Activated naive CD8-positive, alpha-beta T cell treated with anti-CD3 and anti-CD28 coated beads, Interleukin-2, amount 10 ng/mL, durations not matched to agents 7 days and 5 days (primary cell): ENCODE measurements around the gene ATIC. TPM values are rescaled to one million over a fixed set of nuclear protein-coding genes. Genes with fewer than 3 reads are reported as not detected.
"Not testable (repeated sequence)": the region's sequence is repeated elsewhere in the genome, so short reads cannot be mapped to it uniquely, and the experiment has no call there.

Source experiments
- ATAC-seq: fragments of 150-1000 bp; cut with Tn5 transposase; one replicate; pipeline ENCODE4 v1.10.0; 2021; ENCODE audit warnings: low read depth, moderate library complexity
- POLR2A ChIA-PET: fragments of 350-600 bp; sonication (Branson Sonifier 250); formaldehyde crosslinking; loops from one replicate; lab custom pipeline; 2021; ENCODE audit warnings: antibody characterized with exemption; lab: Charles Lee
- DNase-seq: peaks from one replicate; pipeline ENCODE4 v3.0.0; 2021
- H3K27ac Mint-ChIP-seq: one replicate; pipeline ENCODE4 v1.8.0; 2022; ENCODE audit warnings: mild to moderate bottlenecking, mixed read lengths
- H3K27me3 Mint-ChIP-seq: one replicate; pipeline ENCODE4 v1.8.0; 2022; ENCODE audit warnings: mild to moderate bottlenecking, moderate library complexity, mixed read lengths
- H3K36me3 Mint-ChIP-seq: one replicate; pipeline ENCODE4 v1.8.0; 2021; ENCODE audit warnings: mild to moderate bottlenecking, mixed read lengths
- H3K4me1 Mint-ChIP-seq: one replicate; pipeline ENCODE4 v1.8.0; 2021; ENCODE audit warnings: mixed read lengths
- H3K4me3 Mint-ChIP-seq: one replicate; pipeline ENCODE4 v1.8.0; 2022; ENCODE audit warnings: mild to moderate bottlenecking, moderate library complexity, mixed read lengths
- H3K9me3 Mint-ChIP-seq: one replicate; pipeline ENCODE4 v1.8.0; 2021; ENCODE audit warnings: mixed read lengths
- total RNA-seq, 2 experiments: library from RNA; stranded (reverse); gene quantifications; one replicate each; pipeline ENCODE4 v1.2.3, GENCODE V29; 2021

Gene ATIC
- total RNA-seq, 2 experiments from 2014 or later = 117 to 120 TPM

DNA sequence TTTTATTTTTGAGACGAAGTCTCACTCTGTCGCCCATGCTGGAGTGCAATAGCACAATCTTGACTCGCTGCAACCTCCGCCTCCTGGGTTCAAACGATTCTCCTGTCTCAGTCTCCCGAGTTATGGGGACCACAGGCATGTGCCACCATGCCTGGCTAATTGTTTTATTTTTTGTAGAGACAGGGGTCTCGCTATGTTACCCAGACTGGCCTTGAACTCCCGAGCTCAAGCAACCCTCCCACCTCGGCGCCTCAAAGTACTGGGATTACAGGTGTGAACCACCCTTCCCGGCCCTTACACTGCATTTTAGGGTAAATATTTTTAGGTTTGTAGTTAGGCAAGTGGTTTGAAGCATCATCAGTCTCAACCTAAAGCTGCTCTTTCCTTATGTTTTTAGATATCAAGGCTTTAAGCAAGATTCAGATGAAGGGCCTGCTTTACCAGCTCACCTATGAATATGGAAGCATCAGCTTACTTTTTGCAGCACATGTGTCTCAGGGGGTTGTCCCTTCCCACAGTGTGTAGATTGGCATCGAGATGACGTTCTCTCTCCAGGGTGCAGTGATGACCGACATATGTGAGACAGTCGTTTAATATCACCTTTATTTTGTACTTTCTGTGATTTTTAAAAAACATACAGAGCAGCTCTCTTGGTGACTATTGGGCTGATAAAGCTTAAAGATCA lies 47.2 kb downstream of the ATIC start:
- H3K27ac Mint-ChIP-seq = no peak overlapping the region
- no peak for ATAC-seq
- H3K27me3 Mint-ChIP-seq = no peaks in the 10 kb centered on the region
- no peaks in the 10 kb centered on the region for H3K4me1 Mint-ChIP-seq
- no peak overlapping the region for H3K4me3 Mint-ChIP-seq
- POLR2A ChIA-PET = no interaction called here
- no peak for DNase-seq
- H3K9me3 Mint-ChIP-seq = no peaks in the 10 kb centered on the region
- peaks cover 31% of the 10 kb centered on the region for H3K36me3 Mint-ChIP-seq

DNA sequence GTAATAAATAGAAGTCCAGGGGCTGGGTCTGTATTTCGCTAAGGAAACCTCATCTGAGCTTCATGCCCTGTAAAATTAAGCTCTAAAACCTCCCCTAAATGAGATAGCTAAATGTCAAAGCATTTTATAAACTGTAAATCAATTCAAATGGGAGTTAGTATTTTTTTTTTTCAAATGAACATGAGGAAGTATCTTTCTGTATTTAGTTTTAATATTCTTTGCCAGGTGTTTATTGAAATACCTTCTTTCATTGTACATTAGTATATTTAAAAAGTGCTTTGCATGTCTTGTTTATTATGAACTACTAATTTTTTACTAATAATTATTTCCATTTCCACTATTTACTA lies 47.7 kb downstream of the ATIC start:
- Mint-ChIP-seq H3K9me3 (no peaks in the 10 kb centered on the region), H3K4me3 (no peak overlapping the region), H3K36me3 (peaks cover 32% of the 10 kb centered on the region), H3K27ac (no peak overlapping the region), H3K4me1 (no peaks in the 10 kb centered on the region), H3K27me3 (no peaks in the 10 kb centered on the region)
- ATAC-seq (no peak), DNase-seq (no peak)
- POLR2A ChIA-PET = no interaction called here

DNA sequence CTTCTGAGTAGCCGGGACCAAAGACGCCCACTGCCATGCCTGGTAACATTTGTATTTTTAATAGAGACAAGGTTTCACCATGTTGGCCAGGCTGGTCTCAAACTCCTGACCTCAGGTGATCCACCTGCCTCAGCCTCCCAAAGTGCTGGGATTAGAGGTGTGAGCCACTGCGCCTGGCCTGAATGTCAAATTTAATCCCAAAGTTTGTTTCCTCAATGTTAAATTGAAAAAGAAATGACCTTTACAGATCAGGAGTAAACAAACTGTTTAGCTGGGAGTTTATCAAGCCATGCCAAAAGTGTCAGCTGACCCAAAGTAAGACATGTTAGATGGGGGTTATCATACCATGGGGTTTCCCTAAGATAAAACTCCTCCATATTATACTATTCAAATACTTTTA lies 48.2 kb downstream of the ATIC start:
- DNase-seq, H3K9me3 Mint-ChIP-seq, H3K4me3 Mint-ChIP-seq, ATAC-seq, H3K27ac Mint-ChIP-seq, H3K4me1 Mint-ChIP-seq, H3K27me3 Mint-ChIP-seq, POLR2A ChIA-PET: not testable (repeated sequence)
- H3K36me3 Mint-ChIP-seq = peaks cover 32% of the 10 kb centered on the region

DNA sequence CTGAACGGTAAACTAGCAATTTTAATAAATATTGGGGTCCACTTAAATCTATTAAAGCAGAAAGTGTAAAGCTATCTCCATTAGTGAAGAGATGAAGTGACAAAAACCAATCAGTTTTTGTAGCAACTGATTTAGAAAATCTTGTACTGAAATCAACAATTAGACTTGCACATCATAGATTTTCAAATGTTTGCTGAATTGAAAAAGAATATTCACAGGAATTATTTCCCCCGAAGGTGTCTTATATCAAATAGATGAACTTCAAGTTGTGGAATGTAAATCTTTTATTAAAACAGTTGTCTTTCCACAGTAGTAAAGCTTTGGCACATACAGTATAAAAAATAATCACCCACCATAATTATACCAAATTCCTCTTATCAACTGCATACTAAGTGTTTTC lies 48.7 kb downstream of the ATIC start:
- Mint-ChIP-seq H3K4me1 (no peaks in the 10 kb centered on the region), H3K27me3 (no peaks in the 10 kb centered on the region), H3K36me3 (peaks cover 32% of the 10 kb centered on the region), H3K4me3 (no peak overlapping the region), H3K27ac (no peak overlapping the region), H3K9me3 (no peaks in the 10 kb centered on the region)
- ATAC-seq = no peak
- no peak for DNase-seq
- POLR2A ChIA-PET = no interaction called here

DNA sequence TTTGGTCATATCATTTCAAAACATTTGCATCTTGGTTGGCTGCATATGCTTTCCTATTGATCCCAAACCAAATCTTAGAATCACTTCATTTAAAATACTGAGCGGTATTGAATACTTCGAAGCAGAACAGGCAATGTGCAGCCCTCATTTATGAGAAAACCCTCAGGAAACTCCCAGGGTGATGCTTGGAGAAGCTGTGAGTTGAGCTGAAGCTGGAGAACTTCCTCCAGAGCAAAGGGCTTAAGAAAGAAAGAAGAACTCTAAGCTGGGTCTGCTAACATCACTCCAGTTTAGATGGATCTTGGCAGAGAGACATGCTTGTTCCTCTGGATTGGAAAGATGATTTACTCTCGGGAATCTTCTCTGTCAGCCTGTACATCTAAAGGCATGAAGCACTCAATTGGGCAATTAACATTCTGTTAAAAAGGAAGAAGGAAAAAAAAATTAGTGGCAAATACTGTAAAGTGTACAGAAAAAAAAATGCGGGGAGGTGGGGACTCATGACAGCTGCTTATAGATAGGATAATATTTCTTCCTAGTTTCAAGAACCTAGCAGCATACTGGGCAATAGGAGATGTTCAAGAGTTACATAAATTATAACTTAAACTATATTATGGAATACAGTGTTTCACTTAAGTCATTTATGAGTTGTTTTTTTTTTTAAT lies 49.5 kb downstream of the ATIC start:
- no peak overlapping the region for H3K27ac Mint-ChIP-seq
- no peaks in the 10 kb centered on the region for H3K27me3 Mint-ChIP-seq
- ATAC-seq = no peak
- peaks cover 30% of the 10 kb centered on the region for H3K36me3 Mint-ChIP-seq
- POLR2A ChIA-PET = no interaction called here
- H3K4me3 Mint-ChIP-seq = no peak overlapping the region
- H3K4me1 Mint-ChIP-seq = no peaks in the 10 kb centered on the region
- H3K9me3 Mint-ChIP-seq = no peaks in the 10 kb centered on the region
- no peak for DNase-seq

DNA sequence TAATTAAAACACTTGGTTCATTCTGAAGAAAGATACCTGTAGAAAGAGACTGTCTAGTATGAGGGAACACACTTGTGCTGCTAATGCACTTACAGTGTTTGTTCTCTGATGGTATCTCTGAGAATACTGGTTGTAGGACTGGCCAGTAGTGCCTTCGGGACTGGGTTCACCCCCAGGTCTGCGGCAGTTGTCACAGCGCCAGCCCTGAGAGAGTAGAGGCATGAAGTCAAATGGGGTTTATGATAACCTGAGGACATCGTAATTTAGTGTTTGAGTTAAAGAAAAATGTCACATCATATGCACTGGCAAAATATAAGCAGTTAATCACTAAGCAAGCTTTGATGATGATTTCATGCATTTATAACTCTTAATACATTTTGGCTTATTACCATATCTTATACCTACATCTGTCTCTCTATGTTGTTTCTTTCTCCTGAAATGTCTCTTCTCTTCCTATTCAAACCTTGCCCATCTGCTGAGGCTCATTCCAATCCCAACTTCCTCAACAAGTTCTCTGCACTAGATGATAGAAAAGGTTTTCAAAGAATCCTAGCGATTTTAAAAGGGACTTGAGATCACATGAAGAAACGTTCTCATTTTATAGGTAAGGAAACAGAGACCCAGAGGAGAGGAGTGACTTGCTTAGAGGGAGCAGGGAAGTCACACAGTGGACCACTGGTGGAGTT lies 50.2 kb downstream of the ATIC start:
- Mint-ChIP-seq H3K4me1 (no peaks in the 10 kb centered on the region), H3K36me3 (peaks cover 28% of the 10 kb centered on the region), H3K27me3 (no peaks in the 10 kb centered on the region), H3K27ac (no peak overlapping the region), H3K4me3 (no peak overlapping the region), H3K9me3 (no peaks in the 10 kb centered on the region)
- DNase-seq (no peak), ATAC-seq (no peak)
- POLR2A ChIA-PET = no interaction called here

DNA sequence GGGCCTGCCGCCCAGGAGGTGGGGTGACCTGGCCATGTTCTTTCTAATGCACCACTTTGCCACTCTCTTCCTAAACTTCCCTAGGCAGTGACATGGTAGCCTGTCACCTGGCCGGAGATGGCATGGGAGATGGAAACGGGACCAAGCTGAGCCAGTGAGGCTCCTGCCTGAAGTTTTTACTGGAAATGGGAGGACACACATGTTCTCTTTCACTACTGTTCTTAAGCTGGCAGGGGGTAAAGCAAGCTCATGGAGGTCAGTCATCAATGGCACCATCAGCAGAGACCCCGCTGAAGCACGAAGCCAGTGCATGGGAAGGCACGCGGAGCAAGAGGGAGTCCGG lies 50.7 kb downstream of the ATIC start:
- DNase-seq (no peak), ATAC-seq (no peak)
- POLR2A ChIA-PET = no interaction called here
- Mint-ChIP-seq H3K9me3 (no peaks in the 10 kb centered on the region), H3K36me3 (peaks cover 29% of the 10 kb centered on the region), H3K4me1 (no peaks in the 10 kb centered on the region), H3K27me3 (no peaks in the 10 kb centered on the region), H3K4me3 (no peak overlapping the region), H3K27ac (no peak overlapping the region)

DNA sequence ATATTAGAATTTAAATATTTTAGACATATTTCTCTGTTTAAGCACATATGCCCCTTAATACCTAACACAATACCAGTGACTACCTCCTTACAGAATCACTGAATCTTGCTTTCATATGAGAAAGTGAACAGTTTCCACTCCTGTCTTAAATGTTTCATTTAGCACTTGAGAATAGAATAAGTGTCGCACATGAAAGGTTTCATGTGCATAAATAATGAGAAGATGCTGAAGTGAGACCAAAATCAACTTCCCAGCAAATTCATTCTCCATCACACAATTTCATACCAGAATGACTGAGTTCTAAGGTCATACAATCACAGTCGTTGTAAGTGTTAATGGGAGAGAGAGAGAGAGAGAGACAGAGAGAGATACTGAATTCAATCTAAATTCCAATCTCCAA lies 51.2 kb downstream of the ATIC start:
- H3K36me3 Mint-ChIP-seq = peaks cover 29% of the 10 kb centered on the region

DNA sequence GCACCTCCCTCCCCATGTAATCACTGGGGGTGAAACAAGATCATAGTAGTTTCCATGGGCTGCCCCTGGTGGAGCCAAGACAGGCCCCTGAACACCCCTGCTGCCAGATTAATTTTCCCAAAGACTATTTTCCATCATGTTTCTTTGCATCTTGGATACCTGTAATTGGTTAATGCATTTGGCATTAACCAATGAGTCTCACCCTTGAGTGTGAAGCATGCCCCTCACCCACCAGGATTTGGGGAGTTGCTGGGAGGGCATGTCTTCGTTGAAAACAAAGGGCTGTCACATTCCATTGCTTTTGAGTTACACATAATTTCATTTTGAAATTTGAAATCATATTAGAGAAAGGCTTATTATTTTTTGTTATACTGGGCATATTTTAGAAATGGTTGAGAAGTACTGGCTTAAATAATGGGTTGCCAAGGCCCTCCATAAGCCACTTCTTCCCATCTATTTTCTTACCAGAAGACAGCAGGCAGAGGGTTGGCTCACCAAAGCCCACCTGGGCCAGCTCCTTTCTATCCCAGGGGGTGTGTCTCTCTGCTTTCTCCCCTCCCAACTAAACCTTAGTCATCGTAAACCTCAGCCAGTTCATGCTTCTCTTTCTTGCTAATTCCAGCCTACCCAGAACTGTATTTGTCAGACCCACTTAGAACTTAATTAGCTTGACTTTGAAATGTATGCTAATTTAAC lies 51.8 kb downstream of the ATIC start:
- Mint-ChIP-seq H3K36me3 (peaks cover 29% of the 10 kb centered on the region), H3K9me3 (no peaks in the 10 kb centered on the region), H3K4me3 (no peak overlapping the region), H3K4me1 (no peaks in the 10 kb centered on the region), H3K27ac (no peak overlapping the region), H3K27me3 (no peaks in the 10 kb centered on the region)
- POLR2A ChIA-PET = no interaction called here
- no peak for ATAC-seq
- DNase-seq = no peak

More for the DNA sequence above, 51.2 kb downstream of the ATIC start:
- POLR2A ChIA-PET = no interaction called here
- H3K27ac Mint-ChIP-seq = no peak overlapping the region
- no peaks in the 10 kb centered on the region for H3K27me3 Mint-ChIP-seq
- no peak for ATAC-seq
- no peaks in the 10 kb centered on the region for H3K4me1 Mint-ChIP-seq
- no peak overlapping the region for H3K4me3 Mint-ChIP-seq
- no peaks in the 10 kb centered on the region for H3K9me3 Mint-ChIP-seq
- no peak for DNase-seq

DNA sequence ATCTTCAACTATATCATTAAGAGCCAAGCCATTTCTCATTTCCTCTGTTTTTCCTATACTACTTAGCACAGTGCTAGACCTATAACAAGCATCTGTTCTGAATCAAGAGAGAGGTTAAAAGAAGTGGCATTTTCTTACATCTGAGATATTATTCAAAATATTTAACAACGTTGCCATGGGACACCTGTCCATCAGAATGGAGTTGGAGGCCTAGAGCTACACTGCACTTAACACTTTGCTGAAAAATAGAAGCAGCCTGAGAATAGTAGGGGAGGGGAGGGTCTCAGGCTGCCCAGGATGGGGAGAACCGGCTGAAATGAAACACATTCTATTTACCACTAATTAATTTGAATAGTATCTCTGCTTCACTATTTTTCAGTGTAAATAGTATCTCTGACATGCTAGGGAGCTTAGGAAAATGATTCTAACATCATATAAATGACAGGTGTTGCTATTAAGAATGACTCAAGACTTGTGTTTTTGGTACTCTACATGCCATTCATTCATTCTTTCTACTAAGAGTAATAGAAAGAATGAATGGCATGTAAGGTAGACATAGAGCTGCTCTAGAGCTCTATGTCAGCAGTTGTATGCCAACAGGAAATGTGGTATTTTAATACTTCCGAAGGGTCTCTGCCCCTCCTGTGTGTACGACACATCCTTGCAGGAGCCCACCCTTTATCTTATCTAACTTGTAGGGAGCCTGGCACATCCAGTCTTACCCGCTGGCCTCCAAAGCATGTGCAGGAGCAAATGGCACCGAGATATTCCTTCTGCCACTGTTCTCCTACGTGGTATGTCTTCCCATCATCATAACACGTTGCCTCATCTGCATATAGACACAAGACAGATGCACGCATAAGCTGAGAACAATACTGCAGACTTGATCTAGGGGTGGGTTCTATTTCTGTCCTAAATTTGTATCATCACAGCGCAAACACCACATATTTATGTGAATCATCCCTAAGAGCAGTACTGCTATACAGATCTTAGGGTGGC lies 52.6 kb downstream of the ATIC start:
- Mint-ChIP-seq H3K36me3 (peaks cover 33% of the 10 kb centered on the region), H3K27me3 (no peaks in the 10 kb centered on the region), H3K4me3 (no peak overlapping the region), H3K4me1 (no peaks in the 10 kb centered on the region), H3K9me3 (no peaks in the 10 kb centered on the region), H3K27ac (no peak overlapping the region)
- POLR2A ChIA-PET = interaction anchor here (0.6 kb wide), 1 partner anchor 53 kb away, joined by 3 read pairs; the partner anchor contains the start of gene ATIC
- no peak for DNase-seq
- ATAC-seq = no peak

DNA sequence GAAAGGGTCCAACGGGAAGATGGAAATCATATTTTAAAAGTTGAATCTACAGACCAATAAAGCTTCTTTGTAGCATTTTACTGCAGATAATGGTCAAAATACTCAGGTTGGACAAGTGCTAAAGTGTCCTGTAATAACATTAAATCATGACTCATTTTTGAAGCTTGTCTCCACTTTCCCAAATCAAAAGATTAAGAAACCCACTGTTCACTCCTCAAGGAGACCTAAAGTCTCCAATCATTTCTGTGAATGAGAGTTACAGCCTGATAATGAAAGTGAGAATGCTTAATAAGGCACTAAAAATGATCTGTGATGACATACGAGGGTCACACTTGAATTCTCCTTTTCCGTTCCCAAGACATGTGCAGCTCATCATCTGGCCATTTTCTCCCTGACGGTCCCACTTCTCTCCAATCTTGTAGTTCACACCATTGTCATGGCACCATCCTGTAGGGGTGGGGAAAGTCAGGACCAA lies 53.4 kb downstream of the ATIC start:
- Mint-ChIP-seq H3K4me1 (no peaks in the 10 kb centered on the region), H3K4me3 (no peak overlapping the region), H3K27ac (no peak overlapping the region), H3K36me3 (peaks cover 34% of the 10 kb centered on the region), H3K9me3 (no peaks in the 10 kb centered on the region), H3K27me3 (no peaks in the 10 kb centered on the region)
- no peak for ATAC-seq
- POLR2A ChIA-PET = interaction anchor here (0.6 kb wide), 1 partner anchor 54 kb away, joined by 3 read pairs; the partner anchor contains the start of gene ATIC
- DNase-seq = no peak

DNA sequence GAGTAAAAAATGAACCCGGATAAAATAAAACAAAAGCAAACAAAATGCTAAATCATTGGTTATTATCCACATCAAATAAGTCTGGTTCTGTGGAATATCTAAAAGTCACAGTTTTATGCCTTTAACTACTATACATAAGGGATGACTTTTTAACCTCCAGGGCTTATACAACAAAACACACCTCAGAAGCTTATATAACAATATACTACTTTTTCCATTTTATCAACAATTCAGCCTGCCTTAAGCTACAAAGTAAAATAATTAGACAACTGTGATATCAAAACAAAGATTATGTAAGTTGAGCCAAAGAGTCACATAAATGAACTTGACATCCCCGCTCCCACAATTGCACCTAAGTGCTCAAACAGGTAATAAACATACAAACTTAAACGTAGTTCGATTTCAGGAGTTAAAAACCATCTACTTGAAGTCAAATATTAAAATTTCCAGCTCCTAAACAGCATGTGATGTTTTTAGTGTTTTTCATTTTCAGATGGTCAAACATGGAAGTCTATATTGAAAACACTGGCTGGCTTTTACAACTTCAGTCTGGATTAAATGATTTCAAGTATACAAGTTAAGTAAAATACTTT lies 54.7 kb downstream of the ATIC start:
- Mint-ChIP-seq H3K4me3 (no peak overlapping the region), H3K9me3 (no peaks in the 10 kb centered on the region), H3K36me3 (peaks cover 33% of the 10 kb centered on the region), H3K4me1 (no peaks in the 10 kb centered on the region), H3K27ac (no peak overlapping the region), H3K27me3 (no peaks in the 10 kb centered on the region)
- DNase-seq (no peak), ATAC-seq (no peak)
- POLR2A ChIA-PET = no interaction called here
